CD4-positive, alpha-beta T cell treated with Interleukin-4 for 4 hours (primary cell): ENCODE results near the gene SAFB2.

Source experiments
- DNase-seq: peaks from one replicate; pipeline ENCODE4 v3.0.0-alpha.2; 2020

SAFB2 gene

GRCh38 chr19:5622465-5623396 is at the start of gene SAFB2, which contains the start of gene SAFB:
TSS of gene SAFB2 (minus strand) at chr19:5622776. CDS start at chr19:5622715, 61 bp downstream.
TSS of gene SAFB (plus strand) at chr19:5623083. CDS start at chr19:5623206, 123 bp downstream.
- DNase-seq = peak; percentile 100

GRCh38 chr19:5671600-5671999 is 49.0 kb upstream of the SAFB2 start:
- DNase-seq = no peak

GRCh38 chr19:5669212-5669611 is 46.6 kb upstream of the SAFB2 start:
- no peak for DNase-seq

GRCh38 chr19:5667751-5668271 is 45.2 kb upstream of the SAFB2 start:
- no peak for DNase-seq

GRCh38 chr19:5666921-5667610 is 44.5 kb upstream of the SAFB2 start:
- no peak for DNase-seq

- DNase-seq = no peak
Measured at GRCh38 chr19:5665781-5666513, 43.4 kb upstream of the SAFB2 start.

GRCh38 chr19:5664515-5664914 is 41.9 kb upstream of the SAFB2 start:
- no peak for DNase-seq

GRCh38 chr19:5663904-5664303 is 41.3 kb upstream of the SAFB2 start:
- DNase-seq = no peak

- no peak for DNase-seq
Measured at GRCh38 chr19:5661483-5661882, 38.9 kb upstream of the SAFB2 start.

- DNase-seq = no peak
Measured at GRCh38 chr19:5655412-5655811, 32.8 kb upstream of the SAFB2 start.

- DNase-seq = no peak
Measured at GRCh38 chr19:5654931-5655330, 32.4 kb upstream of the SAFB2 start.

GRCh38 chr19:5652261-5652660 is 29.7 kb upstream of the SAFB2 start:
- no peak for DNase-seq

GRCh38 chr19:5651361-5651760 is 28.8 kb upstream of the SAFB2 start:
- DNase-seq = no peak

GRCh38 chr19:5648464-5648863 is 25.9 kb upstream of the SAFB2 start:
- DNase-seq = no peak

- DNase-seq = no peak
Measured at GRCh38 chr19:5646703-5647102, 24.1 kb upstream of the SAFB2 start.

GRCh38 chr19:5645409-5645808 is 22.8 kb upstream of the SAFB2 start:
- no peak for DNase-seq

GRCh38 chr19:5644037-5644436 is 21.5 kb upstream of the SAFB2 start:
- no peak for DNase-seq

GRCh38 chr19:5643060-5643459 is 20.5 kb upstream of the SAFB2 start:
- no peak for DNase-seq

GRCh38 chr19:5642204-5642603 is 19.6 kb upstream of the SAFB2 start:
- DNase-seq = no peak

GRCh38 chr19:5641171-5641570 is 18.6 kb upstream of the SAFB2 start:
- DNase-seq = no peak

- no peak for DNase-seq
Measured at GRCh38 chr19:5637971-5638370, 15.4 kb upstream of the SAFB2 start.

GRCh38 chr19:5635427-5635826 is 12.9 kb upstream of the SAFB2 start:
- DNase-seq = no peak

- no peak for DNase-seq
Measured at GRCh38 chr19:5632657-5633056, 10.1 kb upstream of the SAFB2 start.
